ENCODE data around the gene CNGB1.
"Not testable (repeated sequence)": the region's sequence is repeated elsewhere in the genome, so short reads cannot be mapped to it uniquely, and the experiment has no call there.

CNGB1 gene

DNA sequence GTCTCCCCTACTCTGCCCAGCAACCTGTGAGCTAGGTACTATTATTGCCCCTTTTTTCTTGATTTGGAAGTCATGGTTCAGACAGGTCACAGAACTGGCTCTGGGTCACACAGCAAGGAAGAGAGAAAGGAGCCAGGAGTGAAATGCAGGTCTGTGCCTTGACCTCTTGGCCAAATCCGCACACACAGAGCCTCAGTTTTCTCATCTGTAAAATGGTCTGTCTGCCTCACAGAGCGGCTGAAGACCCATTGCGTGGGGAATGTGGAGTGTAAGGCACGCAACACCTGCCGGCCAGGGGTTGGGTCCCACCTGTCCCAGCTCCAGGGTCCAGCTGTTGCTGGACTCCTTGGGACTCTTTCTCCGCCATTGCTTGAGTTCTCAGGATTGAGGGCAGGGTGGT lies 32.4 kb downstream of the CNGB1 start:
- DNase-seq (ENCODE audit: low read depth in 1 of 2, low spot score in 1 of 2) = no peak

DNA sequence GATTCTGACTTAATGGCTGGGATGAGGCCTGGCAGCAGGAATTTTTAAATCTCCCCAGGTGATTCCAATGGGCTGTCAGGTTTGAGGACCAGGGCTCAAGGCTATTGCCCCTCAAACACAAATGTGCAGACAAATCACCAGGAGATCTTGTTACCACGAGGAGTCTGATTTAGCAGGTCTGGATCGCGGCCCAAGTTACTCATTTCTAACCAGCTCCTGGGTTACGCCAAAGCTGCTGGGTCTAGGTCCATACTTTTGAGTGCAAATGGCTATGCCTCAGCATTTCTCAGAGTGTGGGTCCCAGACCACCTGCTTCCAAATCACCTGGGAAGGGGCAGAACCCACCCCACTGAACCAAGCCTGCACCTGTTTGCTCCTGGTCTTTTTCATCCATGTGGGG lies 33.1 kb downstream of the CNGB1 start:
- no peak for DNase-seq (ENCODE audit: low read depth in 1 of 2, low spot score in 1 of 2)

GRCh38 chr16:57935904-57936303 lies 35.0 kb downstream of the CNGB1 start:
- DNase-seq (ENCODE audit: low read depth in 1 of 2, low spot score in 1 of 2) = no peak

DNA sequence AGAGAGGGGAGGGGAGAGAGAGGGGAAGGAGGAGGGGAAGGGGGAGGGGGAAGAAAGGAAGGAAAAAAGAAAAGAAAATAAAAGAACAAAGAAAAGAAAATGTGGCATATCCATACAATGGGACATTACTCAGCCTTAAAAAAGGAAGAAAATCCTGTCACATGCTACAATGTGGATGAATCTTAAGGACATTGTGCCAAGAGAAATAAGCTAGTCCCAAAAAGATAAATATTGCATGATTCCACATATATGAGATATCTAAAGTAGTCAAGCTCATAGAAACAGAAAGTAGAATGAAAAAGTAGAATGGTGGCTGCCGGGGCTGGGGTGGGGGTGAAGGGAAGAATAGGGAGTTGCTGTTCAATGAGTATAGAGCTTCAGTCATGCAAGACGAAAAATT lies 40.4 kb downstream of the CNGB1 start:
- DNase-seq (ENCODE audit: low read depth in 1 of 2, low spot score in 1 of 2) = no peak

- no peak for DNase-seq (ENCODE audit: low read depth in 1 of 2, low spot score in 1 of 2)
These were observed 41.7 kb downstream of the CNGB1 start for GRCh38 chr16:57929250-57929649.

- no peak for DNase-seq (ENCODE audit: low read depth in 1 of 2, low spot score in 1 of 2)
These were observed 44.9 kb downstream of the CNGB1 start for GRCh38 chr16:57926041-57926440.

DNA sequence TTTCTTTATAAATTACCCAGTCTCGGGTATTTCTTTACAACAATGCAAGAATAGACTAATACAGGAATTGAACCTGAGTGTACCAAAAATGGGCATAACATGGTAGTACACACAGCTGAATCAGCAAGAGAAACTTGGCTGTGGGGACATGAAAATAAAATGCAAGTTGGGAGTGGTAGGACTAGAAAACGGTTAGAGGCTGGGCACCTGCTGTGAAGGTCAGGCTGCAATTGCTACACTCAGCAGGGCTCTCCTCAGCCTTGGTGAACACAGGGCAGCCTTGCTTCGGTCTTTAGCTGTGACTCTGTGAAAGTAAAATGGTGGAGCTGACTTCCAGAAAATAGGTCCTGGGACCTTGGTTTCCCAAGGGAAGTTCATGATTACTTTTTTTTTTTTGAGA lies 45.6 kb downstream of the CNGB1 start:
- no peak for DNase-seq (ENCODE audit: low read depth in 1 of 2, low spot score in 1 of 2)

DNA sequence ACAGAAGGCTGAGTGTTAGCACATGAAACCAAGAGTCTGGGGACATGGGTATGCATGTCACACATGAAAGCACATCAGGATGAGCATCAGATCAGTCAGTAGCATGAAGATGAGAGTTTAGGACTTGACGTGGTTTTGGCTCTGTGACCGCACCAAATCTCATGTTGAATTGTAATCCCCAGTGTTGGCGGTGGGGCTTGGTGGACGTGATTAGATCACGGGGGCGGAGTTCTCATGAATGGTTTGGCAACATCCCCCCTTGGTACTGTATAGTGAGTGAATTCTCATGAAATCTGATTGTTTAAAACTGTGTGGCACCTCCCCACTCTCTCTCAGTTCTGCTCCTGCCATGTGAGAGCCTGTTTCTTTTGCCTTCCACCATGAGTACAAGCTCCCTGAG lies 46.4 kb downstream of the CNGB1 start:
- DNase-seq (ENCODE audit: low read depth in 1 of 2, low spot score in 1 of 2) = no peak

DNA sequence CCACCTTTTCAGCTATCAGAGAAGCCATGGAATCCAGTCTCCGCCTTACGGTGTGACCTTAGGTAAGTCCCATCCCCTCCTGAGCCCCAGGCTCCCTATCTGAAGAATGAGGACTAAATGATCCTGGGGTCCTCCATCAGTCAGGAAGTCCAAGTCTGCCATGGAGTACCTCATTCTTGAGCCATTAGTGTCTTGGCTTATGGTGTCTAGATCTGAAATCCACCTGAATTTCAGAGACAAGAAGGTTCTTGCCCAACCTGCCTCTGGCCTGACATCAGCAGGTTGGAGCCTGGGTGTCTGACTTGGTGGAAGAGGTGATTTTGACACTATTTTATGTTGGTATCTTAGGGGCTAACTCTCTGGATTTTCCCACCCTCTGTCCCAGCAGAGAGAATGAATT lies 47.1 kb downstream of the CNGB1 start:
- DNase-seq (ENCODE audit: low read depth in 1 of 2, low spot score in 1 of 2) = no peak

GRCh38 chr16:57923418-57923817 lies 47.5 kb downstream of the CNGB1 start:
- DNase-seq (ENCODE audit: low read depth in 1 of 2, low spot score in 1 of 2) = no peak

GRCh38 chr16:57920880-57921229 lies 50.1 kb downstream of the CNGB1 start:
- DNase-seq (ENCODE audit: low read depth in 1 of 2, low spot score in 1 of 2) = no peak

- no peak for DNase-seq (ENCODE audit: low read depth in 1 of 2, low spot score in 1 of 2)
These were observed 50.6 kb downstream of the CNGB1 start for GRCh38 chr16:57920215-57920879.

GRCh38 chr16:57918994-57919393 lies 51.9 kb downstream of the CNGB1 start:
- DNase-seq (ENCODE audit: low read depth in 1 of 2, low spot score in 1 of 2) = no peak

GRCh38 chr16:57918444-57918843 lies 52.5 kb downstream of the CNGB1 start:
- no peak for DNase-seq (ENCODE audit: low read depth in 1 of 2, low spot score in 1 of 2)

- DNase-seq (ENCODE audit: low read depth in 1 of 2, low spot score in 1 of 2) = not testable (repeated sequence)
These were observed 53.0 kb downstream of the CNGB1 start for GRCh38 chr16:57917929-57918328.

- DNase-seq (ENCODE audit: low read depth in 1 of 2, low spot score in 1 of 2) = not testable (repeated sequence)
These were observed 53.4 kb downstream of the CNGB1 start for GRCh38 chr16:57917489-57917888.

DNA sequence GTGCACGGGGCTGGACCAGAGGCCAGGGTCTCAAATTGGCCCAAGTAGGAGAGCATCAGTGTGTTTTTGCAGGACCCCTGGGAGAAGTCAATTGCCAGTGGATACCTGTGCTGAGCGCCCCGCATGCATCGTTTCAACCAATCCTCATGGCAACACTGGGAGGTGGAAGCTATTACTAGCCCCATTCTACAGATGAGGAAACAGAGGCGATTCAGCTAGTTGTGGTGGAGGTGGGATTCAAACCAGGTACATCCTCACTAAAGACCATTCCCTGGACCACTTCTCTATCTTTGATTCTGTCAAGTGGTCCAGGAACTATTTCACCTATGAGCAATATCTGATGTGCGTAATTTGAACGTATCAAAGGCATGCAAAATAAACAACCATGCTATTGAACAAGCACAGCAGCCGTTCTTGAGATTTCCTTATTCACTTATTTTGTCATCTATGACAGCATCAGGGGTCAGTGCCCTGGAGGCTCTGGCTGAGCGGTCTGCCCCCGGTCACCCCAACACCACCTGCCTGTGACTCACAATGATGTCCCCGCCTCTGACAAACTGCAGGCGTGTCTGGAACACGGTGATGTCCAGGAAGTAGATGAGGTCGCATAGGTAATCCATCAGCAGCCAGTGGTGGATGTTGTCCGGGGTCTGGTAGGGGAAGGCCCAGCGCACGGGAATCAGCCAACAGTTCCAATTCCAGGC lies 54.0 kb downstream of the CNGB1 start:
- DNase-seq (ENCODE audit: low read depth in 1 of 2, low spot score in 1 of 2) = no peak

DNA sequence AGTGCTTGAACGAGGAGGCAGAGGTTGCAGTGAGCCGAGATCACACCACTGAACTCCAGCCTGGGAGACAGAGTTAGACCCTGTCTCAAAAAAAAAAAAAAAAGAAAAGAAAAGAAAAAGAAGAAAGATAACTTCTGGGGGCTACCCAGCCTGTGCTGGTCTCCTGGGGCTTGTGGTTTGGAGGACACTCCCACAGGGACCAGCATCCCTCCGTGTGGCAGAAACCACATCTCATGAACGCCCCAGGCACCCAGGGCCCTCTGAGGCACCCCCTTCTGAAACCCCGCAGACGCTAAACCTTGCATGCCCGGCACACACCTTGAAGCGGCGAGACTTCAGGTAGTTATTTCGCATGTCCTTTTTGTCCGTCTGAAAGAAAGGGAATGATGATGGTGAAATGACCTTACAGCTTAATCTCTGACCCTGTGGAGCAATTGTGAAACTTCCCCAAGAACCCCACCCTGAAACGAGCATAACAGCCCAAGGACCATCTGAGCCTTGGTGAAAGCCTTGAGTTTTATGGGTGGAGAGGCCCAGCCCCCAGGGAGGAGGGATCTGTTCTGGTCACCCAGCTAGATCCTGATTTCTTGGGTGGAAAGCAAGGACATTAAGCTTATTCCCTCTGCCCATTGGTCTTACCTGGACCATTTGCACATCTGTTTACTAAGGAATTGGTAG lies 55.0 kb downstream of the CNGB1 start:
- no peak for DNase-seq (ENCODE audit: low read depth in 1 of 2, low spot score in 1 of 2)

- no peak for DNase-seq (ENCODE audit: low read depth in 1 of 2, low spot score in 1 of 2)
These were observed 55.7 kb downstream of the CNGB1 start for GRCh38 chr16:57915267-57915666.

GRCh38 chr16:57914244-57915173 lies 56.4 kb downstream of the CNGB1 start:
- no peak for DNase-seq (ENCODE audit: low read depth in 1 of 2, low spot score in 1 of 2)

- no peak for DNase-seq (ENCODE audit: low read depth in 1 of 2, low spot score in 1 of 2)
These were observed 58.2 kb downstream of the CNGB1 start for GRCh38 chr16:57912529-57913260.

All from stimulated activated CD4-positive, alpha-beta T cell treated with anti-CD3 and anti-CD28 coated beads, Interleukin-15, amount 100 ng/mL, for 1 hour (primary cell).